Measurements from ENCODE around the gene PRDM16.

The PRDM16 gene

GRCh38 chr1:3341236-3341994 is 272.4 kb downstream of the PRDM16 start:
- Histone ChIP-seq H2BK15ac (ENCODE audit: low read depth, poor library complexity, severe bottlenecking) (no peak overlapping the region), H3K4ac (ENCODE audit: low read depth in 1 of 2, low read length in 2 of 2) (no peak overlapping the region), H4K91ac (ENCODE audit: low read length) (no peak overlapping the region), H3K4me3 (ENCODE audit: insufficient read depth in 1 of 2, low read depth in 1 of 2, low read length in 2 of 2) (no peak overlapping the region), H2BK5ac (ENCODE audit: low read depth, low read length, poor library complexity, severe bottlenecking) (no peak overlapping the region), H3K14ac (ENCODE audit: low read length in 2 of 2) (no peak overlapping the region), H2BK12ac (ENCODE audit: low read length in 2 of 2) (no peak overlapping the region), H3K9ac (ENCODE audit: low read length) (no peak overlapping the region), H3K18ac (ENCODE audit: low read depth in 1 of 2, low read length in 2 of 2) (no peak overlapping the region), H3K79me1 (replicated peaks; ENCODE audit: low read length, poor library complexity, severe bottlenecking) (no peaks in the 10 kb centered on the region), H3K9me3 (ENCODE audit: control insufficient read depth, low read length) (peaks cover 18% of the 10 kb centered on the region), H4K8ac (ENCODE audit: low read length) (no peak overlapping the region), H2BK120ac (ENCODE audit: low read depth, low read length) (no peak overlapping the region), H3K4me1 (ENCODE audit: control insufficient read depth, insufficient read depth, low read depth, low read length) (no peaks in the 10 kb centered on the region), H3K27me3 (ENCODE audit: control insufficient read depth in 1 of 2, insufficient read depth in 1 of 2, low read length in 2 of 2) (peaks cover 0 to 50% of the 10 kb centered on the region in 2 experiments), H3K27ac (ENCODE audit: low read length, poor library complexity, severe bottlenecking) (no peak overlapping the region), H2AFZ (ENCODE audit: low read depth, low read length) (no peak overlapping the region), H3K23ac (ENCODE audit: low read length in 2 of 2) (no peak overlapping the region), H3K36me3 (ENCODE audit: control insufficient read depth in 1 of 2, insufficient read depth in 2 of 2, low read depth in 1 of 2, low read length in 2 of 2) (no peaks in the 10 kb centered on the region), H2AK5ac (ENCODE audit: low read length, severe bottlenecking) (no peak overlapping the region), H3K4me2 (ENCODE audit: low read length, poor library complexity, severe bottlenecking) (no peak overlapping the region)
- WGBS, result 92% methylated on average over 25 of the region's 26 CpGs
- no peak for DNase-seq

GRCh38 chr1:3342960-3343359 is 274.0 kb downstream of the PRDM16 start:
- no peak overlapping the region for H2BK5ac ChIP-seq (ENCODE audit: low read depth, low read length, poor library complexity, severe bottlenecking)
- peaks cover 5 to 52% of the 10 kb centered on the region in 2 experiments for H3K27me3 ChIP-seq (ENCODE audit: control insufficient read depth in 1 of 2, insufficient read depth in 1 of 2, low read length in 2 of 2)
- H3K4me3 ChIP-seq (ENCODE audit: insufficient read depth in 1 of 2, low read depth in 1 of 2, low read length in 2 of 2), result no peak overlapping the region
- no peak overlapping the region for H3K27ac ChIP-seq (ENCODE audit: low read length, poor library complexity, severe bottlenecking)
- no peaks in the 10 kb centered on the region for H3K4me1 ChIP-seq (ENCODE audit: control insufficient read depth, insufficient read depth, low read depth, low read length)
- no peak overlapping the region for H3K4ac ChIP-seq (ENCODE audit: low read depth in 1 of 2, low read length in 2 of 2)
- no peak overlapping the region for H3K4me2 ChIP-seq (ENCODE audit: low read length, poor library complexity, severe bottlenecking)
- no peak overlapping the region for H2AK5ac ChIP-seq (ENCODE audit: low read length, severe bottlenecking)
- 81% methylated on average over 4 of the region's 5 CpGs for WGBS
- H3K79me1 ChIP-seq (replicated peaks; ENCODE audit: low read length, poor library complexity, severe bottlenecking), result no peaks in the 10 kb centered on the region
- no peak overlapping the region for H2AFZ ChIP-seq (ENCODE audit: low read depth, low read length)
- H4K8ac ChIP-seq (ENCODE audit: low read length), result no peak overlapping the region
- H2BK12ac ChIP-seq (ENCODE audit: low read length in 2 of 2), result no peak overlapping the region
- no peak overlapping the region for H2BK15ac ChIP-seq (ENCODE audit: low read depth, poor library complexity, severe bottlenecking)
- no peak overlapping the region for H2BK120ac ChIP-seq (ENCODE audit: low read depth, low read length)
- no peaks in the 10 kb centered on the region for H3K36me3 ChIP-seq (ENCODE audit: control insufficient read depth in 1 of 2, insufficient read depth in 2 of 2, low read depth in 1 of 2, low read length in 2 of 2)
- H4K91ac ChIP-seq (ENCODE audit: low read length), result no peak overlapping the region
- H3K18ac ChIP-seq (ENCODE audit: low read depth in 1 of 2, low read length in 2 of 2), result no peak overlapping the region
- no peak overlapping the region for H3K23ac ChIP-seq (ENCODE audit: low read length in 2 of 2)
- no peak overlapping the region for H3K14ac ChIP-seq (ENCODE audit: low read length in 2 of 2)
- H3K9ac ChIP-seq (ENCODE audit: low read length), result no peak overlapping the region
- peaks cover 18% of the 10 kb centered on the region for H3K9me3 ChIP-seq (ENCODE audit: control insufficient read depth, low read length)
- DNase-seq, result no peak

GRCh38 chr1:3344395-3344794 is 275.4 kb downstream of the PRDM16 start:
- no peak overlapping the region for H3K4me2 ChIP-seq (ENCODE audit: low read length, poor library complexity, severe bottlenecking)
- H2BK120ac ChIP-seq (ENCODE audit: low read depth, low read length), result no peak overlapping the region
- no peaks in the 10 kb centered on the region for H3K4me1 ChIP-seq (ENCODE audit: control insufficient read depth, insufficient read depth, low read depth, low read length)
- no peak overlapping the region for H3K27ac ChIP-seq (ENCODE audit: low read length, poor library complexity, severe bottlenecking)
- no peak overlapping the region for H2BK15ac ChIP-seq (ENCODE audit: low read depth, poor library complexity, severe bottlenecking)
- H2AFZ ChIP-seq (ENCODE audit: low read depth, low read length), result no peak overlapping the region
- H3K9me3 ChIP-seq (ENCODE audit: control insufficient read depth, low read length), result peaks cover 18% of the 10 kb centered on the region
- H3K79me1 ChIP-seq (replicated peaks; ENCODE audit: low read length, poor library complexity, severe bottlenecking), result no peaks in the 10 kb centered on the region
- no peak overlapping the region for H3K4me3 ChIP-seq (ENCODE audit: insufficient read depth in 1 of 2, low read depth in 1 of 2, low read length in 2 of 2)
- H3K18ac ChIP-seq (ENCODE audit: low read depth in 1 of 2, low read length in 2 of 2), result no peak overlapping the region
- H3K23ac ChIP-seq (ENCODE audit: low read length in 2 of 2), result no peak overlapping the region
- no peak overlapping the region for H4K8ac ChIP-seq (ENCODE audit: low read length)
- no peak overlapping the region for H3K4ac ChIP-seq (ENCODE audit: low read depth in 1 of 2, low read length in 2 of 2)
- DNase-seq, result no peak
- no peak overlapping the region for H4K91ac ChIP-seq (ENCODE audit: low read length)
- H3K27me3 ChIP-seq (ENCODE audit: control insufficient read depth in 1 of 2, insufficient read depth in 1 of 2, low read length in 2 of 2), result peaks cover 13 to 47% of the 10 kb centered on the region in 2 experiments
- no peak overlapping the region for H2BK12ac ChIP-seq (ENCODE audit: low read length in 2 of 2)
- H3K9ac ChIP-seq (ENCODE audit: low read length), result no peak overlapping the region
- no peak overlapping the region for H2AK5ac ChIP-seq (ENCODE audit: low read length, severe bottlenecking)
- H3K36me3 ChIP-seq (ENCODE audit: control insufficient read depth in 1 of 2, insufficient read depth in 2 of 2, low read depth in 1 of 2, low read length in 2 of 2), result no peaks in the 10 kb centered on the region
- no peak overlapping the region for H3K14ac ChIP-seq (ENCODE audit: low read length in 2 of 2)
- H2BK5ac ChIP-seq (ENCODE audit: low read depth, low read length, poor library complexity, severe bottlenecking), result no peak overlapping the region

- H2BK5ac ChIP-seq (ENCODE audit: low read depth, low read length, poor library complexity, severe bottlenecking), result no peak overlapping the region
- H3K9me3 ChIP-seq (ENCODE audit: control insufficient read depth, low read length), result peaks cover 18% of the 10 kb centered on the region
- no peak overlapping the region for H4K91ac ChIP-seq (ENCODE audit: low read length)
- H3K14ac ChIP-seq (ENCODE audit: low read length in 2 of 2), result no peak overlapping the region
- no peaks in the 10 kb centered on the region for H3K36me3 ChIP-seq (ENCODE audit: control insufficient read depth in 1 of 2, insufficient read depth in 2 of 2, low read depth in 1 of 2, low read length in 2 of 2)
- H3K23ac ChIP-seq (ENCODE audit: low read length in 2 of 2), result no peak overlapping the region
- no peak overlapping the region for H2BK15ac ChIP-seq (ENCODE audit: low read depth, poor library complexity, severe bottlenecking)
- no peak overlapping the region for H2AFZ ChIP-seq (ENCODE audit: low read depth, low read length)
- no peak overlapping the region for H4K8ac ChIP-seq (ENCODE audit: low read length)
- H3K4ac ChIP-seq (ENCODE audit: low read depth in 1 of 2, low read length in 2 of 2), result no peak overlapping the region
- no peaks in the 10 kb centered on the region for H3K79me1 ChIP-seq (replicated peaks; ENCODE audit: low read length, poor library complexity, severe bottlenecking)
- H3K9ac ChIP-seq (ENCODE audit: low read length), result no peak overlapping the region
- no peak overlapping the region for H3K4me2 ChIP-seq (ENCODE audit: low read length, poor library complexity, severe bottlenecking)
- H3K4me1 ChIP-seq (ENCODE audit: control insufficient read depth, insufficient read depth, low read depth, low read length), result no peaks in the 10 kb centered on the region
- H2AK5ac ChIP-seq (ENCODE audit: low read length, severe bottlenecking), result no peak overlapping the region
- H3K27ac ChIP-seq (ENCODE audit: low read length, poor library complexity, severe bottlenecking), result no peak overlapping the region
- 62% methylated on average over 10 of the region's 10 CpGs for WGBS
- H3K4me3 ChIP-seq (ENCODE audit: insufficient read depth in 1 of 2, low read depth in 1 of 2, low read length in 2 of 2), result no peak overlapping the region
- no peak overlapping the region for H3K18ac ChIP-seq (ENCODE audit: low read depth in 1 of 2, low read length in 2 of 2)
- no peak for DNase-seq
- no peak overlapping the region for H2BK12ac ChIP-seq (ENCODE audit: low read length in 2 of 2)
- H3K27me3 ChIP-seq (ENCODE audit: control insufficient read depth in 1 of 2, insufficient read depth in 1 of 2, low read length in 2 of 2), result peaks cover 25 to 44% of the 10 kb centered on the region in 2 experiments
- H2BK120ac ChIP-seq (ENCODE audit: low read depth, low read length), result no peak overlapping the region
These were observed 276.8 kb downstream of the PRDM16 start for GRCh38 chr1:3345792-3346191.
